ENCODE measurements around the gene TMED6.
A peak's percentile ranks its signal among the peaks of the same experiment; 100 is the strongest.

TMED6 gene

DNA sequence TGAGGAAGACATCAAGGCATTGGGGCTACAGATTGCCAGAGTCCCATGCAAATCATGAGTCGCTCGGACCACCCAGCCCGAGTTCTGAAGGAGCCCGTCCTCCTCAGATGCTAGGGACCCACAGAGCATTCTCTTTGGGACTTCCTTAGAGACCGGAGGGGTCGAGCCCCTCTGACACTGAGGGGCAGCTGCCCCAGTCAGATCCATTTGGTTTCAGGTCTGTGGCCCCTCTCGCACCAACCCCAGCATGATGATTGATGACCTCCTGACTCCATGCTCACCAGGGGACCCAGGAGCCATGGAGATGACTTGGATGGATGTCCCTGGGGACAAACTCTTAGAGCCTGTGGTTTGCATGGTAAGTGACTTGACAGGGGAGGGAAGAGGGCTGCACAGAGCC, 29.2 kb downstream of the TMED6 start:
- DNase-seq: no peak

DNA sequence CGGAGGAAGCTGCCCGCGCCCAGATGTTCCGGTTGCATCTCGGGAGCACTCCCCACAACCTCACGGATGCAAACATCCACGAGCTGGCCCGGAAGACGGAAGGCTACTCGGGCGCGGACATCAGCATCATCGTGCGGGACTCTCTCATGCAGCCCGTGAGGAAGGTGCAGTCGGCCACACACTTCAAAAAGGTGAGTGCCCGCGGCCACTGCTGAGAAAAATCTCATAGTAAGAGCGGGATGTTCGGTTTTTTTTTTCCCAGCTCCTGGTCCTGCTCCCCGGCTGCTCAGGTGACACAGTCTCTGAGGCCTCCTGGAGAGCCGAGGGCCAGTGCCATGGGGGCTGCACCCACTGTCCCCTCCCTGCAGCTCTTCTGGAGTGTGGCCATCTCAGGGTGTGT, 30.5 kb downstream of the TMED6 start:
- DNase-seq: no peak

DNA sequence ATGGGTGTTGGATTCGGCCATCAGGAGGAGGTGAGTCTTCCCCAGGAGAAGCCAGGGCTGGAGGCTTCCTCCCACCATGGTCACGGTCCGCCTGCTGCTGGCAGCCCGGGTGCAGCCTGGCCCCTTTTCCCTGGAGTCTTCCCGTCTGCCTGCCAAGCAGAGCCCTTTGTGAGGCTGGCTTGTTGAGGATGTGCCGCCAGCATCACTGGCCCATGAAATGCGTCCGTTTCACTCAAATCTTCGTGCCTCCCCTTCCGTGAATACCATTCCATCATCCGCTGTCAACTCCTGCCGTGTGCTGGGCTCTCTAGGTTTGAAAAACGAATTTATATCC, 30.9 kb downstream of the TMED6 start:
- DNase-seq: no peak

- DNase-seq: no peak
These were observed 31.5 kb downstream of the TMED6 start for GRCh38 chr16:69319826-69320739.

- DNase-seq: no peak
These were observed 32.2 kb downstream of the TMED6 start for GRCh38 chr16:69319381-69319780.

- no peak for DNase-seq
These were observed 32.7 kb downstream of the TMED6 start for GRCh38 chr16:69318911-69319289.

DNA sequence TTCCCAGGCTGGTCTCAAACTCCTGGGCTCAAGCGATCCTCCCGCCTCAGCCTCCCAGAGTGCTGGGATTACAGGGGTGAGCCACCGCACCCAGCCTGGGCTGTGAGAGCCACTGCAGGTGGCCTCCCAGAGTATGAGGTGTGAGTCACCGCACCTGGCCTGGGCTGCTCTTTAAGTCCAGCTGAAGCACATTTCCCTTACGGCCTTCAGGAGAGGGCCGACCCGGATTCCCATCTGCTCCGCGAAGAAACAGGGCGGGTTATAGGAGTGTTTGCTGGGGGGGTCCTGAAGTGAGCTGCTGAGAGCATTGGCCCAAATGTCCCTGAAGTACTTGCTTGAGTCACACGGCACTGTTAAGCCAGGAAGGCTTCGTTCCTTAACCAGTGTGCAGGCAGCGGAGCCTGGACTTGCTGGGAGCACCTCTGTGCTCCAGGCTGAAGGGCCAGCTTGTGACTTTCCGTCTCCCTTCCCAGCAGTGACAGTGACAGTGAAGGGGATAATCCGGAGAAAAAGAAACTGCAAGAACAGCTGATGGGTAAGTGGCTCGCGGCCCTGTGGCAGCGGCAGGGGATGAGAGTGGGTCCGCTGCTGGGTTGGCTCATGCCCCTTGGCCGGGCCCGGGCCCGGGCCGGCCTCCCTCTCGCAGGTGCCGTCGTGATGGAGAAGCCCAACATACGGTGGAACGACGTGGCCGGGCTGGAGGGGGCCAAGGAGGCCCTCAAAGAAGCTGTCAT, 33.2 kb downstream of the TMED6 start:
- no peak for DNase-seq

DNA sequence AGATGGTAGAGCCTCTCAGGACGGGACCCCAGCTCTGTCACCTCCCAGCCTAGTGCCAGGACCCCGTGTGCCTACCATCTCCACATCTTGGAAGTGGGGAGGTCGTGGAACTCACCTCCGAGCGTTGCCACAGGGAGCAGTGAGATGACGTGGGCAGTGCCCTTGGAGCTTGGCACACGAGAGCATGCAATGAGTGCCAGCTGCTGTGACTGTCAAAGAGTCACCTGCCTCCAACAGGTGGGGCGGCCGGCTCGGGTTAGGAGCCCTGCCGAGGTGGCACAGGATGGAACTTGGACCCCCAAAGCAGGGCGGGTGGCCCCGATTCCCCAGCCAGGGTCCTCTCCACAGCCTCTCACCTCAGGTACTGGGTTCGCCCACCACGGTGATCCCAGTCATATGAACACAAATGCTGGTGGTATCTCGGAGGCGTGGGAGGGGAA, 35.0 kb downstream of the TMED6 start:
- no peak for DNase-seq

- DNase-seq: no peak
These were observed 35.9 kb downstream of the TMED6 start for GRCh38 chr16:69315486-69316311.

- no peak for DNase-seq
These were observed 37.1 kb downstream of the TMED6 start for GRCh38 chr16:69314534-69314933.

- DNase-seq: no peak
These were observed 38.1 kb downstream of the TMED6 start for GRCh38 chr16:69313469-69313868.

DNA sequence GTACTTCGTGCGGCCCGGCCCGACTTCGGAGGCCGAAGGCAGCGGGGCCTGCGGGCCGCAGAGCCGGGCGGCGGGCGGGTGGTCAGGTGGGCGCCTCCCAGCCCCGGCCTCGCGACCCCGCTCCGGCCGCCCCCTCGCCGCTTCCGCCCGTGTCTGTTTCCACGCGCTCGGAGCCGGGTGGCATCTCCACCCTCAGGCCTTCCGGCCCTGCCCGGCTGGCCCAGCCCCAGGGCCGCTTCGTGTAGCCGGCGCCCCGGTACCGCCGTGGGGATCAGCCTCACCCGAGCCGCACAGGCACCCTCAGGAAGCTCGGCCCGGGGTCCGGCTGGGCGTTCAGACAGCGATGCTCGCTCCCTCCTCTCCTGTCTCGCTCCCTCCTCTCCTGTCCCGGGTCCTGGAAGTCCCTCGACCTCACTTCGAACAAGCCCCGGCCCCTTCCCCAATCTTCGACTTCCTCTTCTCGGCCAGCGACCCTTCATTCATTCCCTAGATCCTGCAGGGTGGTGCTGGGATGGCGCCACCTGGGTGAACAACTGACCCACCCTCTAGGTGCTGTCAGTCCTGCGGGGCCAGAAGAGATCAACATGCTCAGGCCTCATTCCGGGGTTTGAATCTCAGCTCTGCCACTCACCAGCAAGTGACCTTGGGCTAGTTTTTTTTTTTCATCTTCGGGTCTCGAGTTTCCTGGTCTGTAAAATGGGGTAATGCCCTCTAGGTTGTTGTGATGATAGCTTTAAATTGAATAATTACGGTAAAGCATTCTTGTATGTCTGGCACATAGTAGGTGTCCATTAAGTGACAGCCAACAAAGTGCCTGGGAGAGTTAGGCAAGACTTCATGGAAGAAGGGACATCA, 39.8 kb downstream of the TMED6 start:
- DNase-seq: no peak

- DNase-seq: peak; percentile 88
These were observed 40.7 kb downstream of the TMED6 start, which contains the start of gene VPS4A for GRCh38 chr16:69310653-69311532. Gene VPS4A, plus strand, starts transcription at chr16:69311350. Its CDS starts 162 bp downstream, at chr16:69311512.

GRCh38 chr16:69309316-69309715, 42.3 kb downstream of the TMED6 start:
- DNase-seq: no peak

GRCh38 chr16:69307856-69308255, 43.7 kb downstream of the TMED6 start:
- DNase-seq: no peak

GRCh38 chr16:69307091-69307490, 44.5 kb downstream of the TMED6 start:
- no peak for DNase-seq

- no peak for DNase-seq
These were observed 45.6 kb downstream of the TMED6 start for GRCh38 chr16:69306031-69306430.

DNA sequence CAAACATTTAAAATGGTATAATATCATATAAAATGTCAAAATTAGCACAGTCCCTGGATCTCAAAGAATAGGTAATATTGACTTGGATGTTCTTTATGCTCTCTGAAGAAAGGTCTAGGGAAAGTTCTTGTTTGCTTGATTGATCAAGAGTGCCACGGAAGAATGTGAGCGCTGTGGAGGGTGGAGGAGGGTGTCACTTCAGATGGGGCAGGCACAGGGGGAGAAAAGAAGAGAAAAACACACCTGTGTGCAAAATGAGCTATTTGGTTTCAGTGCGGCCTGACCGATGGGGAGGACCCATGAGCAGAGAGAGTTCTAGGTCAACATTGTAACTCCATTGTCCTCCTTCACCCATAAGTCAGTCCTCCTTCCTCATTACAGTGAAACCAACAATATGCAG, 49.3 kb downstream of the TMED6 start:
- no peak for DNase-seq

- DNase-seq: no peak
These were observed 49.7 kb downstream of the TMED6 start for GRCh38 chr16:69301861-69302260.

- no peak for DNase-seq
These were observed 50.4 kb downstream of the TMED6 start for GRCh38 chr16:69301187-69301586.

DNA sequence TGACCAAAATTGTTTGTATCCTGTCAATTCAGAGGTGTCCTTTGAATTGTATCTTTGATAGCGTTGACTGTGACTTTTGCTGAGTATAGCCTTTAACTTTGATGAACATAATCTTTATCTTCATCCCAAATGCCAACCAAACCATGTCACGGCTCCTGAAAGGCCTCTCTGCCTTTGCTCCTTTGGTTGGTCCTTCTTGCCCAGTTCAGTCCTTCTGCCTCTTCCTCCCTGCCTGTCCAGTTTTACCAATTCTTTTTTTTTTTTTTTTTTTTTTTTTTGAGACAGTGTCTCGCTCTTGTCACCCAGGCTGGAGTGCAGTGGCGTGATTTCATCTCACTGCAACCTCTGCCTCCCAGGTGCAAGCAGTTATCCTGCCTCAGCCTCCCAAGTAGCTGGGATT, 53.3 kb downstream of the TMED6 start:
- no peak for DNase-seq
